DMS53 treated with DMSO at 0.1 percent for 48 hours (cell line): ENCODE results near the gene ZNF335.
"Not testable (repeated sequence)": the region's sequence is repeated elsewhere in the genome, so short reads cannot be mapped to it uniquely, and the experiment has no call there.

Source experiments
- DNase-seq: peaks from one replicate; lab custom pipeline; 2025; ENCODE audit not compliant: unreplicated experiment; lab: John Stamatoyannopoulos, UW

The ZNF335 gene

GRCh38 chr20:45911486-45912343 is 60.3 kb downstream of the ZNF335 start, which contains the start of gene PLTP:
PLTP (minus strand) TSS chr20:45912155; CDS start chr20:45911452, 703 bp downstream.
- no peak for DNase-seq

DNA sequence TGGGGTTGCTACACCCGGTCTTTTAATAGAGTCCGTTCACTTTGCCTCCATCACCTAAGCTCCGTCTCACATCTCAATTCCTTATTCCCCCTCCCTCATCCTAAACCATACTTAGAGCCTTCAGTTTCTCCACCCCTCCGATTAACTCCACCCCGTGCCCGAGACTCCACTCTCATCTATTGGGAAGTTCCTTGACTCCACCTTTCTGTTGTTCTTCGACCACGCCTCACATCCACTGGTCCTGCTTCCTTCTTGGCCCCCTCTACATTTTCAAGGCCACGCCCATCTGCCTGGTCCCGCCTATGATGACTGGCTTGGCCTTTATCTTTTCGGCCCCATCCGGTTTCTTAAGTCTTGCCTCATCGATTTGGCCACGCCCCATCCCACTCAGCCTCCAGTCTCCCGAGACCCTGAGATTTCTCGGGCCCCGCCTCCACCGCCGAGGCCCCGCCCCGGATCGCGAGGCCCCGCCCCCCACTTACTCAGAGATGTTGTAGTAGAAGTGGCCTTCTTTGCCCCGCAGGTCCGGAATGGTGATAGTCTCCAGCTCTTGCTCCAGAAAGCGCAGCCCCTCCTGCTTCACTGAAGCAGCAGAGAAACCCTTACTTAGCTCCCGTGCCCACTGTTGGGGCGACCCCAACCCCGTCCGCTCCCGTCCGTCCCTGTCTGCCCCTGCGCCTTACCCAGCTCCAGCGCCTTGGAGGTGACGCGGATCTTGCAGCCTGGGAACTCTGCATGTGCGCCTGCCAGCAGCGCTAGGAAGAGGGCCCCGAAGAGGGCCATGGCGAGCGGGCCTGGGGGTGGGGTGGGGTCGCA is 61.1 kb downstream of the ZNF335 start:
- DNase-seq = peak; percentile 83

GRCh38 chr20:45909817-45910669 is 62.0 kb downstream of the ZNF335 start:
- no peak for DNase-seq

GRCh38 chr20:45909336-45909808 is 62.6 kb downstream of the ZNF335 start:
- no peak for DNase-seq

DNA sequence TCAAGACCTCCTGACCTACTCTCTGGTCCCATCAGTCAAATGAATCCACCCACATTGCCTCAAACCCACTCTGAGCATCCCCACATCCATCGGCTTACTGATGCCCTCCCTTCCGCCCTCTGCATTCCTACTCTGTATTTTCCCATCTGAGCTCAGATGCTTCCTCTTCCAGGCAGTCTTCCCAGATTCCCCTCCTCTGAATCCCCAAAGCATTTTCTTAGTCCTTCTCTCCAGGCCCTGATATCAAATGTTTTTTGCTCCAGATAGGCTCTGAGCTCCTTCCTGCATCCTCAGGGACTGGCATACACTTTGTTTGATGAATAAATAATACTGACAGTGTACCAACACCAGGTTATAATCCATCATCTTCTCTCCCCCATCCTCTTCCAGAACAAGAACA is 63.9 kb downstream of the ZNF335 start:
- DNase-seq = no peak

GRCh38 chr20:45907219-45907948 is 64.6 kb downstream of the ZNF335 start:
- no peak for DNase-seq

- no peak for DNase-seq
Observed at GRCh38 chr20:45905505-45906079, 66.4 kb downstream of the ZNF335 start.

- no peak for DNase-seq
Observed at GRCh38 chr20:45904583-45905504, 67.2 kb downstream of the ZNF335 start.

GRCh38 chr20:45902199-45902701 is 69.8 kb downstream of the ZNF335 start:
- DNase-seq = no peak

DNA sequence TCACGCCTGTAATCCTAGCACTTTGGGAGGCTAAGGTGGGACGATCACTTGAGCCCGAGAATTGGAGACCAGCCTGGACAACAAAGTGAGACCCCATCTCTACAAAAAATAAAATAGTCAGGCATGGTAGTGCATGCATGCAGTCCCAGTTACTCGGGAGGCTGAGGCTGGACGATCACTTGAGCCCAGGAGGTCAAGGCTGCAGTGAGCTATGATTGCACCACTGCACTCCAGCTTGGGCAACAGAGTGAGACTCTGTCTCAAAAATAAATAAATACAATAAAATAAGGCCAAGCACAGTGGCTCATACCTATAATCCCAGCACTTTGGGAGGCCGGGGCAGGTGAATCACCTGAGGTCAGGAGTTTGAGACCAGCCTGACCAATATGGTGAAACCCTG is 70.7 kb downstream of the ZNF335 start:
- DNase-seq = not testable (repeated sequence)

DNA sequence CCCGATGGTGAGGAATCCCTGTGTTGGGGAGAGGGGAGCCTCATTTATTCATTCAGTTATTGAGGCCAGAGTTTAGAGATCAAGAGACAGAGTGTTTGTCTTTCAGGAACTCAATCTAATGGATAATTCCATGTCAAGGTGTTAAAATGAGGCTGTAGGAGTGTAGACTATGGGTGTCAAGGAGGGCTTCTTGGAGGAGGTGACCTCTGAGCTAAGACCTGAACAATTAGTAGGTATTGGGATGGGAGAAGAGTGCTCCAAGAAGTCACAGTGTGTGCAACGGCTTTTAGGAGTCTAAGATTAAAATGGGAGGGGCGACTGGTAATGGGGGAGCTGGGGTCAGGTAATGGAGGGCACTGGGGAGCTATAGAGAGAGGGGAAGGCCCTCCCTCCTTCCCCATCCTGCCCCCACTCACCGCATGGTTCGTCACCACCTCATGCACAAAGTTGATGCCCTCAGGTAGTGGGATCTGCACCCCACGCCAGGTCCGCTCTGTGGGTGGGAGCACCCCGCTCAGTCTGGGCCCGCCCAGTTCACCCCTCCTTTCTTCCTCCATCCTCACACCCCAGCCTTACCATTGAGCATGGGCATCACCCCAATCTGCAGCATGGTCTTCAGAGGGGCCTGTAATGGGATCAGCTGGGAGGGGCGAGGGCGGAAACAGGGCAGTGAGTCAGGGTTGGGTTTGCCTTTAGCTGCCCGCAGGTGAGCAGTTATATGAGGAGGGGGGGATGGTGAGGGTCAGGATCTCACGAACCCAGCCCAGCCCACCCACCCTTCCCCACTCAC is 72.8 kb downstream of the ZNF335 start:
- DNase-seq = no peak
